Measurements from ENCODE around the gene SWSAP1. TPM values are rescaled to one million over a fixed set of nuclear protein-coding genes. Genes with fewer than 3 reads are reported as not detected.
A peak's percentile ranks its signal among the peaks of the same experiment; 100 is the strongest.

Gene SWSAP1
- total and polyA plus RNA-seq, 9 of the 15 experiments (the other 6 are each of a cell fraction or from before 2014, with no cell fraction given): 0.18 to 2.8 (median 1.7) TPM

DNA sequence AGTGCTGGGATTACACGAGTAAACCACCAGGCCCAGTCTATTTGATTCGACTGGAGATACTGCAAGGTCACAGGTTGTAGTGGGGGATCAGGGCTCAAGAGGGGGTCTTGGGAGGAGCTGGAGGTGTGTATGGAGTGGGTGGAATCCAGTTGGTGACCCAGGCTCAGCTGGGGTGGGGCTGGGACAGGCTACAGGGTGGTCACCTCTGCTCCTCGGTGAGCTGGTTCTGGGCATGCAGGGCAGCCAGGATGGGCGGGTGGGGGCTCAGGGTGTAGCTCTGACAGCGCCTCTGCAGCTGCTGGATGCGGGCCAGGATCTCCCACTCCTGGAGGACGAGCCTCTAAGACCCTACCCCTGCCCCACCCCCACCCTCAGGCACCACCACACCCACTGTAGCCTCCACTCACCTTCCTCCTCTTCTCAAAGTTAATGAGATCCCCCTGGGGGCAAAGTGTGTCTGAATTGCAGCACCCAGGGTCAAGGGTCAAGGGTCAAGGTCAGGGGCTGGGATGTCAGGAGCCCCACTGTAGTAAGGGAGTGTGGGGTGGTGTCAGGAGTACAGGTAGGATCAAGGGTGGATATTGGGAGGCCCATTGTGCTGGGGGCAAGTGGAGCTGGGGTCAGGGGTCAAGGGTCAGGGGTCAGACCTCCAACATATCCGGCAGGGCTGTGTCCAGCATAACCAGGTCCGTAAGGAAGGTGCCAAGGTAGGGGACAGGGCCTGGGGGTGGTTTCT, 27.5 kb downstream of the SWSAP1 start (continued):
- TF ChIP-seq, protein P1, sequence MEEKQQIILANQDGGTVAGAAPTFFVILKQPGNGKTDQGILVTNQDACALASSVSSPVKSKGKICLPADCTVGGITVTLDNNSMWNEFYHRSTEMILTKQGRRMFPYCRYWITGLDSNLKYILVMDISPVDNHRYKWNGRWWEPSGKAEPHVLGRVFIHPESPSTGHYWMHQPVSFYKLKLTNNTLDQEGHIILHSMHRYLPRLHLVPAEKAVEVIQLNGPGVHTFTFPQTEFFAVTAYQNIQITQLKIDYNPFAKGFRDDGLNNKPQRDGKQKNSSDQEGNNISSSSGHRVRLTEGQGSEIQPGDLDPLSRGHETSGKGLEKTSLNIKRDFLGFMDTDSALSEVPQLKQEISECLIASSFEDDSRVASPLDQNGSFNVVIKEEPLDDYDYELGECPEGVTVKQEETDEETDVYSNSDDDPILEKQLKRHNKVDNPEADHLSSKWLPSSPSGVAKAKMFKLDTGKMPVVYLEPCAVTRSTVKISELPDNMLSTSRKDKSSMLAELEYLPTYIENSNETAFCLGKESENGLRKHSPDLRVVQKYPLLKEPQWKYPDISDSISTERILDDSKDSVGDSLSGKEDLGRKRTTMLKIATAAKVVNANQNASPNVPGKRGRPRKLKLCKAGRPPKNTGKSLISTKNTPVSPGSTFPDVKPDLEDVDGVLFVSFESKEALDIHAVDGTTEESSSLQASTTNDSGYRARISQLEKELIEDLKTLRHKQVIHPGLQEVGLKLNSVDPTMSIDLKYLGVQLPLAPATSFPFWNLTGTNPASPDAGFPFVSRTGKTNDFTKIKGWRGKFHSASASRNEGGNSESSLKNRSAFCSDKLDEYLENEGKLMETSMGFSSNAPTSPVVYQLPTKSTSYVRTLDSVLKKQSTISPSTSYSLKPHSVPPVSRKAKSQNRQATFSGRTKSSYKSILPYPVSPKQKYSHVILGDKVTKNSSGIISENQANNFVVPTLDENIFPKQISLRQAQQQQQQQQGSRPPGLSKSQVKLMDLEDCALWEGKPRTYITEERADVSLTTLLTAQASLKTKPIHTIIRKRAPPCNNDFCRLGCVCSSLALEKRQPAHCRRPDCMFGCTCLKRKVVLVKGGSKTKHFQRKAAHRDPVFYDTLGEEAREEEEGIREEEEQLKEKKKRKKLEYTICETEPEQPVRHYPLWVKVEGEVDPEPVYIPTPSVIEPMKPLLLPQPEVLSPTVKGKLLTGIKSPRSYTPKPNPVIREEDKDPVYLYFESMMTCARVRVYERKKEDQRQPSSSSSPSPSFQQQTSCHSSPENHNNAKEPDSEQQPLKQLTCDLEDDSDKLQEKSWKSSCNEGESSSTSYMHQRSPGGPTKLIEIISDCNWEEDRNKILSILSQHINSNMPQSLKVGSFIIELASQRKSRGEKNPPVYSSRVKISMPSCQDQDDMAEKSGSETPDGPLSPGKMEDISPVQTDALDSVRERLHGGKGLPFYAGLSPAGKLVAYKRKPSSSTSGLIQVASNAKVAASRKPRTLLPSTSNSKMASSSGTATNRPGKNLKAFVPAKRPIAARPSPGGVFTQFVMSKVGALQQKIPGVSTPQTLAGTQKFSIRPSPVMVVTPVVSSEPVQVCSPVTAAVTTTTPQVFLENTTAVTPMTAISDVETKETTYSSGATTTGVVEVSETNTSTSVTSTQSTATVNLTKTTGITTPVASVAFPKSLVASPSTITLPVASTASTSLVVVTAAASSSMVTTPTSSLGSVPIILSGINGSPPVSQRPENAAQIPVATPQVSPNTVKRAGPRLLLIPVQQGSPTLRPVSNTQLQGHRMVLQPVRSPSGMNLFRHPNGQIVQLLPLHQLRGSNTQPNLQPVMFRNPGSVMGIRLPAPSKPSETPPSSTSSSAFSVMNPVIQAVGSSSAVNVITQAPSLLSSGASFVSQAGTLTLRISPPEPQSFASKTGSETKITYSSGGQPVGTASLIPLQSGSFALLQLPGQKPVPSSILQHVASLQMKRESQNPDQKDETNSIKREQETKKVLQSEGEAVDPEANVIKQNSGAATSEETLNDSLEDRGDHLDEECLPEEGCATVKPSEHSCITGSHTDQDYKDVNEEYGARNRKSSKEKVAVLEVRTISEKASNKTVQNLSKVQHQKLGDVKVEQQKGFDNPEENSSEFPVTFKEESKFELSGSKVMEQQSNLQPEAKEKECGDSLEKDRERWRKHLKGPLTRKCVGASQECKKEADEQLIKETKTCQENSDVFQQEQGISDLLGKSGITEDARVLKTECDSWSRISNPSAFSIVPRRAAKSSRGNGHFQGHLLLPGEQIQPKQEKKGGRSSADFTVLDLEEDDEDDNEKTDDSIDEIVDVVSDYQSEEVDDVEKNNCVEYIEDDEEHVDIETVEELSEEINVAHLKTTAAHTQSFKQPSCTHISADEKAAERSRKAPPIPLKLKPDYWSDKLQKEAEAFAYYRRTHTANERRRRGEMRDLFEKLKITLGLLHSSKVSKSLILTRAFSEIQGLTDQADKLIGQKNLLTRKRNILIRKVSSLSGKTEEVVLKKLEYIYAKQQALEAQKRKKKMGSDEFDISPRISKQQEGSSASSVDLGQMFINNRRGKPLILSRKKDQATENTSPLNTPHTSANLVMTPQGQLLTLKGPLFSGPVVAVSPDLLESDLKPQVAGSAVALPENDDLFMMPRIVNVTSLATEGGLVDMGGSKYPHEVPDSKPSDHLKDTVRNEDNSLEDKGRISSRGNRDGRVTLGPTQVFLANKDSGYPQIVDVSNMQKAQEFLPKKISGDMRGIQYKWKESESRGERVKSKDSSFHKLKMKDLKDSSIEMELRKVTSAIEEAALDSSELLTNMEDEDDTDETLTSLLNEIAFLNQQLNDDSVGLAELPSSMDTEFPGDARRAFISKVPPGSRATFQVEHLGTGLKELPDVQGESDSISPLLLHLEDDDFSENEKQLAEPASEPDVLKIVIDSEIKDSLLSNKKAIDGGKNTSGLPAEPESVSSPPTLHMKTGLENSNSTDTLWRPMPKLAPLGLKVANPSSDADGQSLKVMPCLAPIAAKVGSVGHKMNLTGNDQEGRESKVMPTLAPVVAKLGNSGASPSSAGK (IDR thresholded peaks at IDR 0.05): no peak
- TF ChIP-seq TCF7L2 (IDR thresholded peaks at IDR 0.05; ENCODE audit: low read depth, low read length) (no peak), TCFL5 (CRISPR knock-in tag; conservative IDR thresholded peaks at IDR 0.05) (no peak), SP2 (IDR thresholded peaks at IDR 0.05; ENCODE audit: extremely low read depth, low read depth, low read length, poor library complexity, severe bottlenecking) (no peak), SMARCB1 (IDR thresholded peaks at IDR 0.05; ENCODE audit: insufficient read length, low read depth) (no peak), NFIC (IDR thresholded peaks at IDR 0.05) (peak; percentile 47), HMG20A (CRISPR knock-in tag; conservative IDR thresholded peaks at IDR 0.05) (no peak), NR2F6 (CRISPR knock-in tag; IDR thresholded peaks at IDR 0.05) (0 out of 2 replicates have a peak, but pooled peaks have one; percentile 68), EP400 (IDR thresholded peaks at IDR 0.05) (no peak), ZNF431 (CRISPR knock-in tag; IDR thresholded peaks at IDR 0.05) (no peak), ESRRA (IDR thresholded peaks at IDR 0.05; ENCODE audit: borderline replicate concordance, low read depth) (peak; percentile 99), ELF1 (tag; IDR thresholded peaks at IDR 0.05) (no peak), ZNF583 (CRISPR knock-in tag; IDR thresholded peaks at IDR 0.05) (no peak), TOE1 (IDR thresholded peaks at IDR 0.05; ENCODE audit: borderline replicate concordance) (no peak), TOE1 (CRISPR knock-in tag; IDR thresholded peaks at IDR 0.05; ENCODE audit: borderline replicate concordance, low read depth) (no peak), LARP7 (IDR thresholded peaks at IDR 0.05) (no peak)
- TF ChIP-seq, protein P2, sequence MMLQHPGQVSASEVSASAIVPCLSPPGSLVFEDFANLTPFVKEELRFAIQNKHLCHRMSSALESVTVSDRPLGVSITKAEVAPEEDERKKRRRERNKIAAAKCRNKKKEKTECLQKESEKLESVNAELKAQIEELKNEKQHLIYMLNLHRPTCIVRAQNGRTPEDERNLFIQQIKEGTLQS (IDR thresholded peaks at IDR 0.05): no peak
- TF ChIP-seq, protein P2 (CRISPR knock-in tag; conservative IDR thresholded peaks at IDR 0.05): no peak
